ENCODE measurements around the gene GALK2. TPM values are rescaled to one million over a fixed set of nuclear protein-coding genes. Genes with fewer than 3 reads are reported as not detected.

The GALK2 gene
- total and polyA plus RNA-seq, 2 of the 8 experiments (the other 6 are each of a cell fraction or from before 2014, with no cell fraction given) = 8.7 to 16.1 TPM

- no peak for TF ChIP-seq CHD7 (IDR thresholded peaks at IDR 0.05; ENCODE audit: insufficient replicate concordance, low read length)
- TF ChIP-seq RXRA (IDR thresholded peaks at IDR 0.05; ENCODE audit: insufficient read depth, low read depth, low read length) = no peak
- TF ChIP-seq KDM1A (IDR thresholded peaks at IDR 0.05; ENCODE audit: borderline replicate concordance, low read length) = no peak
- no peak for TF ChIP-seq TAF7 (optimal IDR thresholded peaks at IDR 0.05; ENCODE audit: borderline replicate concordance, low read depth, low read length)
- TF ChIP-seq POLR2AphosphoS5 (IDR thresholded peaks at IDR 0.05; ENCODE audit: low read depth, low read length) = no peak
- TF ChIP-seq FOSL1 (IDR thresholded peaks at IDR 0.05; ENCODE audit: insufficient read depth, low read depth, low read length) = no peak
- no peak for TF ChIP-seq PHF8 (conservative IDR thresholded peaks at IDR 0.05; ENCODE audit: low read depth, low read length)
- no peak for TF ChIP-seq ASH2L (IDR thresholded peaks at IDR 0.05; ENCODE audit: low read length)
Observed at GRCh38 chr15:49200347-49200746, 30.3 kb downstream of the GALK2 start (continued).

All from H1 (cell line).